ENCODE data around the gene B4GALT4. TPM values are rescaled to one million over a fixed set of nuclear protein-coding genes. Genes with fewer than 3 reads are reported as not detected.

The B4GALT4 gene
- total RNA-seq, 6 experiments from 2014 or later = 47.2 to 53.5 (median 52.5) TPM

GRCh38 chr3:119240101-119240590, 532 bp downstream of the B4GALT4 start:
- H3K36me3 Mint-ChIP-seq (ENCODE audit: low read depth) = peaks cover 17% of the 10 kb centered on the region
- H3K4me3 Mint-ChIP-seq = peak overlapping the region; percentile 96
- H3K27me3 Mint-ChIP-seq (ENCODE audit: insufficient read depth) = no peaks in the 10 kb centered on the region; the same call in 1 of the 2 replicates
- TF ChIP-seq, protein P1, sequence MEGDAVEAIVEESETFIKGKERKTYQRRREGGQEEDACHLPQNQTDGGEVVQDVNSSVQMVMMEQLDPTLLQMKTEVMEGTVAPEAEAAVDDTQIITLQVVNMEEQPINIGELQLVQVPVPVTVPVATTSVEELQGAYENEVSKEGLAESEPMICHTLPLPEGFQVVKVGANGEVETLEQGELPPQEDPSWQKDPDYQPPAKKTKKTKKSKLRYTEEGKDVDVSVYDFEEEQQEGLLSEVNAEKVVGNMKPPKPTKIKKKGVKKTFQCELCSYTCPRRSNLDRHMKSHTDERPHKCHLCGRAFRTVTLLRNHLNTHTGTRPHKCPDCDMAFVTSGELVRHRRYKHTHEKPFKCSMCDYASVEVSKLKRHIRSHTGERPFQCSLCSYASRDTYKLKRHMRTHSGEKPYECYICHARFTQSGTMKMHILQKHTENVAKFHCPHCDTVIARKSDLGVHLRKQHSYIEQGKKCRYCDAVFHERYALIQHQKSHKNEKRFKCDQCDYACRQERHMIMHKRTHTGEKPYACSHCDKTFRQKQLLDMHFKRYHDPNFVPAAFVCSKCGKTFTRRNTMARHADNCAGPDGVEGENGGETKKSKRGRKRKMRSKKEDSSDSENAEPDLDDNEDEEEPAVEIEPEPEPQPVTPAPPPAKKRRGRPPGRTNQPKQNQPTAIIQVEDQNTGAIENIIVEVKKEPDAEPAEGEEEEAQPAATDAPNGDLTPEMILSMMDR (IDR thresholded peaks at IDR 0.05) = no peak
- H3K9me3 Mint-ChIP-seq = no peaks in the 10 kb centered on the region
- H3K4me1 Mint-ChIP-seq (ENCODE audit: low read depth) = peaks cover 44% of the 10 kb centered on the region
- H3K27ac Mint-ChIP-seq = peak overlapping the region; percentile 92
- no peak for DNase-seq

- TF ChIP-seq, protein P1 (IDR thresholded peaks at IDR 0.05) = no peak
- DNase-seq = no peak
- peak overlapping the region; percentile 92 for H3K27ac Mint-ChIP-seq
- H3K4me1 Mint-ChIP-seq (ENCODE audit: low read depth) = peaks cover 52% of the 10 kb centered on the region
- H3K4me3 Mint-ChIP-seq = peak overlapping the region; percentile 96
- H3K36me3 Mint-ChIP-seq (ENCODE audit: low read depth) = peaks cover 24% of the 10 kb centered on the region
- H3K27me3 Mint-ChIP-seq (ENCODE audit: insufficient read depth) = no peaks in the 10 kb centered on the region; the same call in 1 of the 2 replicates
- H3K9me3 Mint-ChIP-seq = no peaks in the 10 kb centered on the region
Observed at GRCh38 chr3:119239206-119239820, 1.4 kb downstream of the B4GALT4 start.

- H3K36me3 Mint-ChIP-seq (ENCODE audit: low read depth) = peaks cover 31% of the 10 kb centered on the region
- no peak for DNase-seq
- TF ChIP-seq, protein P1 (IDR thresholded peaks at IDR 0.05) = no peak
- no peaks in the 10 kb centered on the region; the same call in 1 of the 2 replicates for H3K27me3 Mint-ChIP-seq (ENCODE audit: insufficient read depth)
- H3K9me3 Mint-ChIP-seq = no peaks in the 10 kb centered on the region
- peak overlapping the region; percentile 96 for H3K4me3 Mint-ChIP-seq
- peaks cover 57% of the 10 kb centered on the region for H3K4me1 Mint-ChIP-seq (ENCODE audit: low read depth)
- peak overlapping the region; percentile 69 for H3K27ac Mint-ChIP-seq
Observed at GRCh38 chr3:119238363-119238762, 2.3 kb downstream of the B4GALT4 start.

DNA sequence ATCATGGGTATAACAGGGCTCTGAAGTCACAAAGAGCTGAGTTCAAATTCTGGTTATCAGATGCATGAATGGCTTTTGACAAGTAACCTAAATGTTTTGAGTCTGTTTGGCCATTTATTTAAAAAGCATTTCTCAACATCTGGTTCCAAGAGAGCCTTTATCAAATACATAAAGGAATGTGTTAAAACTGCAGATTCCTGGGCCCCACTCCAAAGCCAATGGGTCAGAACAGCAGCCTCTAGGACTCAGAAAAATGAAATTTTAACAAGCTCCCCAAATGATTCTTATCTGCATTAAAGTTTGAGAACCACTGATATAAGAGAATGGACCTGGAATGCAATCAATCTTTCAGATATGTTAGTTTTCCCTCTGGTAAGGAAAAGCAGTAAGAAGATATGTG, 3.4 kb downstream of the B4GALT4 start:
- TF ChIP-seq, protein P1 (IDR thresholded peaks at IDR 0.05) = no peak

GRCh38 chr3:119236756-119237155, 3.9 kb downstream of the B4GALT4 start:
- Mint-ChIP-seq H3K9me3 (no peaks in the 10 kb centered on the region), H3K27me3 (ENCODE audit: insufficient read depth) (no peaks in the 10 kb centered on the region; the same call in 1 of the 2 replicates), H3K27ac (peak overlapping the region; percentile 29), H3K4me1 (ENCODE audit: low read depth) (peaks cover 57% of the 10 kb centered on the region), H3K36me3 (ENCODE audit: low read depth) (peaks cover 35% of the 10 kb centered on the region), H3K4me3 (no peak overlapping the region)
- no peak for DNase-seq
- TF ChIP-seq, protein P1 (IDR thresholded peaks at IDR 0.05) = no peak

More for the DNA sequence above, 3.4 kb downstream of the B4GALT4 start:
- Mint-ChIP-seq H3K36me3 (ENCODE audit: low read depth) (peaks cover 35% of the 10 kb centered on the region), H3K9me3 (no peaks in the 10 kb centered on the region), H3K27me3 (ENCODE audit: insufficient read depth) (no peaks in the 10 kb centered on the region; the same call in 1 of the 2 replicates), H3K27ac (peak overlapping the region; percentile 31; the same call in 1 of the 2 replicates), H3K4me1 (ENCODE audit: low read depth) (peaks cover 57% of the 10 kb centered on the region), H3K4me3 (peak overlapping the region; percentile 32; the same call in 1 of the 2 replicates)
- DNase-seq = peak; percentile 16
